ENCODE data around the gene SELENOO.

SELENOO gene

GRCh38 chr22:50169774-50170341 lies 31.0 kb upstream of the SELENOO start:
- peak overlapping the region; percentile 20 for H3K4me3 ChIP-seq (ENCODE audit: low read length)
- no peak for TF ChIP-seq CTCF (conservative IDR thresholded peaks at IDR 0.05; ENCODE audit: low read depth, low read length)
- no peak for DNase-seq (ENCODE audit: low read depth)

- peak within 1 kb of the TSS; percentile 40 for H3K4me3 ChIP-seq (ENCODE audit: low read length)
- no peak for DNase-seq (ENCODE audit: low read depth)
- TF ChIP-seq CTCF (conservative IDR thresholded peaks at IDR 0.05; ENCODE audit: low read depth, low read length) = no peak
Measured at GRCh38 chr22:50170453-50171318, 30.1 kb upstream of the SELENOO start, which contains the start of gene PANX2. Gene PANX2 (plus strand): TSS chr22:50170731. CDS start chr22:50170731, 0 bp downstream.

DNA sequence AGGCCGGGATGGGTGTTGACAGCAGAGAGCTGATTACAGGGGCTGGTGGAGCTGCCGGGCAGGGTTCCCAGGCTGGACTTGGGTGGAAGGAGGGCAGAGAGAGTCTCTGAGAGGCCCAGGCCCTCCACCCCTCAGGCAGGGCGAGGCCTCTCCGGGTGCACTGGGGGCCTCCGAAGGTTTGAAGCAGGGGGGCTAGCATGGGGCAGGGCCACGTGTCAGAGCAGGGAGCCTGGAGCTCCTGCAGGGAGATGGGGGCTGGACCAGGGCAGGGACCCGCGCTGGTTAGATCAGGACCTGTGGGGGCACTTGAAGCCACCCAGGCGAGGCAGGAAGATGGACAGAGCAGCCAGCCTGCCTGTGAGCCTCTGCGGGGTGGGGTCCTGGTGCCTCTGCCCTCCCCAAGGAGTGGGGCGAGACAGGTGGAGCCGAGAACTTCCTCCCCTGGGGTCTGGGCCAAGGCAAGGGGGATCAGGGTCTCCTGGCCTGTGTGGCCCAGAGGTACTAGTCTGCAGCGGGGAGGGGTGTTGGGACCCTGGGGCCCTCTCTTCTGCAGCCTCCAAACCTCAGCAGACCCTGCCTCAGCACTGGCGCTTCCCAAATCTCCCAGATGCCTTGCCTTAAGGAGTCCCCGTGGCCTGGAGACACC lies 29.4 kb upstream of the SELENOO start:
- no peak for DNase-seq (ENCODE audit: low read depth)
- no peak overlapping the region for H3K4me3 ChIP-seq (ENCODE audit: low read length)
- no peak for TF ChIP-seq CTCF (conservative IDR thresholded peaks at IDR 0.05; ENCODE audit: low read depth, low read length)

DNA sequence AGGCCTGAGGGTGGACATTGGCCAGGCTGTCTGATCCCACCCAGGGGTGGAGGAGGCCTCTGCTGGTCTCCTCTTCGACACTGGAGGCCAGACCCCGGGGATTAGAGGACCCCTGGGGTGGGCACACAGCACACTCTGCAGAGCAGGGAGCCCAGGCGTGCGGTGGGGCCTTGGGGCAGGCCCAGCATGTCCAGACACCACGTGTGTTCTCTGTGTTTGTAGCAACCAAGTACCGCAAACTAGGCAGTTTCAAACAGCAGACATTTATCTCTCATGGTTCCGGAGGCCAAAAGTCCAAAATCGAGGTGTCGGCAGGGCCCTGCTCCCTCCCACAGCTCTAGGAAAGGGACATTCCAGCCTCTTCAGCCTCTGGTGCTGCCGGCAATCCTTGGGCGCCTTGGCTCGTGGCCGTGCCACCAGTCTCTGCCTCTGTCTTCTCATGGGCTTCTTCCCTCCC lies 28.8 kb upstream of the SELENOO start:
- no peak overlapping the region for H3K4me3 ChIP-seq (ENCODE audit: low read length)
- no peak for DNase-seq (ENCODE audit: low read depth)
- TF ChIP-seq CTCF (conservative IDR thresholded peaks at IDR 0.05; ENCODE audit: low read depth, low read length) = no peak

DNA sequence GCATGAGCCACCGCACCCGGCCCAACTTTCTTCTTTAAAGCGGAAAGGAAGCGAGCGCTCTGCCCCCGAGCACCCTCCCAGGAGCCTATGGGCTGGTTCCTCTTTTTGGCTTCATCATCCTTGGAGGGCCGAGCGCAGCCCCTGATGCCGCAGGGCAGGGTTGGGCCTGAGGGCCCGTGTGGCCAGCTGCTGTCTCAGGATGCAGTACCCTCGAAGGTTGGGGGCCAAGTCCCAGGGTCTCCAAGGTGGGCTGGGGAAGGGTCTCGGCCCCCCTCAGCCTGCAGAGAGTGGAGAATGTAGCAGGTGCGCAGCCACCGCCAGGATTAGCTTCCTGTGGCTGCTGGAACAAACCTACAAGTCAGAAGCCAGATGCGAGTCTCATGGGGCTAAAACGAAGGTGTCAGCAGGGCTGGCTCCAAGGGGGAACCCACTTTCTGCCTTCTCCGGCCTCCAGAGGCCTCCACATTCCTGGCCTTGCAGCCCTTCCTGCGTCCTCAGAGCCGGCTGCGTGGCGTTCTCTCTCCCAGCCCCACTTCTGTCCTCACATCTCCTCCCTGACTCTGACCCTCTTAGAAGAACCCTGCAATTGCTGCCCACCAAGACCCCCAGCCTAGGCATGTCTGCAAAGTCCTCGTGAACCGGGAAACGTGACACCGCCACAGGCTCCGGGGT lies 27.4 kb upstream of the SELENOO start:
- DNase-seq (ENCODE audit: low read depth) = no peak
- TF ChIP-seq CTCF (conservative IDR thresholded peaks at IDR 0.05; ENCODE audit: low read depth, low read length) = no peak
- H3K4me3 ChIP-seq (ENCODE audit: low read length) = no peak overlapping the region

DNA sequence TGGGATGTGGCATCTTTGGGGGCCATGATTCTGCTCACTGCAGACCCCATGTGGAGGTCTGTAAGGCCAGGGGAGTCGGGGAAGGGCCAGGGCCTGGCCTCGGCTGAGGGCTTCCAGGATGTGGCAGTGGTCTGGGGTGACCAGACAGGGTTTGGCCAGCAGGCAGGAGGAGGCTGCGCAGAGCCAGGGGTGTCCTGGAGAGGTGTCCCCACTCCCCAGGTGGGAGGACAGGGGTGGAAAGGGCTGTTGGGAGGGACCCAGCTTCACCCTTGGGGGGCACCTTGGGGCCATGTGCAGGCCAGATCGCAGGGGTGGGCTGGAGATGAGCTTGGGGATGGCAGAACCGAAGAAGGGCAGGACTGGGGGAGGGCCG lies 26.8 kb upstream of the SELENOO start:
- no peak overlapping the region for H3K4me3 ChIP-seq (ENCODE audit: low read length)
- no peak for DNase-seq (ENCODE audit: low read depth)
- TF ChIP-seq CTCF (conservative IDR thresholded peaks at IDR 0.05; ENCODE audit: low read depth, low read length) = no peak
